VCaP (cell line): ENCODE measurements around the gene ZNF710.

Experiments used
- H3K27ac ChIP-seq: fragments of 450-650 bp; 2 replicates; pipeline ENCODE4 v1.5.1; 2017
- TF ChIP-seq, protein P1 (sequence below): fragments of 450-650 bp; conservative IDR thresholded peaks from 2 replicates; pipeline ENCODE4 v1.5.1; 2017; ENCODE audit warnings: mild to moderate bottlenecking, moderate library complexity

The ZNF710 gene

DNA sequence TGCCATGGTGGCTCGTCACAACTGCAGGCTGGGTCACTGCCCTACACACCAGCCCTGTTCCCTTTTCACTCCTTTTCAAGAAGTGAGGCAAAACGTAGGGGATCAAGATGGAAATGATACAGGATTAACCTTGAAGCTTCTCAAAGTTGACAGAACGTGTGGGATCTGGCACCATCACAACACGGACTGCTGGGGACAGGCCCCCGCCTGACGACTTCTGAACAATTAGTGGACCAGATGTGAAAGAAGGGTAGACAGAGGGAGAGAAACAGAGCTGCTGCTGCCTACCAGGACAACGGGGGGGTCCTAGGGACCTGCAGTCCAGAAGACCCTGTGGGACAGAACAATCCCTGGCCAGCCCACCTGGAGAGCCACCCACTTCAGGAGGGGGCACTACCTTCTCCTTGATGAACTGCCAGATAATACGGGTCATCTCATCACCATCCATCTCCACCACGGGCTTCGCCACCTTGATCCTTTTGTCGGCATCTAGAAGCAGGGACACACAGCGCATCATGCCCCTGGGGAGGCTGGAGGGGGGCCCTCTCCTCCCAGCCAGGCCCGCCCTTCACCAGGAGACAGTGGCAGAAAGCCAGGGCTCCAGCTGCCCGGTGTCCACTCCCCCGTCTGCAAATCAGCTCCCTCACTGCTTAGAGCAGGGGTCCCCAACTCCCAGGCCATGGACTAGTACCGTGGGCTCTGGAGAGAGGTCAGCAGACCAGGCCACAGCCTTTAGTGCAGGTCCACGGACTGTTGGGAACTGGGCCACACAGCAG lies 90.2 kb downstream of the ZNF710 start:
- no peak overlapping the region; the same call in 1 of the 2 replicates for H3K27ac ChIP-seq
- TF ChIP-seq, protein P1, sequence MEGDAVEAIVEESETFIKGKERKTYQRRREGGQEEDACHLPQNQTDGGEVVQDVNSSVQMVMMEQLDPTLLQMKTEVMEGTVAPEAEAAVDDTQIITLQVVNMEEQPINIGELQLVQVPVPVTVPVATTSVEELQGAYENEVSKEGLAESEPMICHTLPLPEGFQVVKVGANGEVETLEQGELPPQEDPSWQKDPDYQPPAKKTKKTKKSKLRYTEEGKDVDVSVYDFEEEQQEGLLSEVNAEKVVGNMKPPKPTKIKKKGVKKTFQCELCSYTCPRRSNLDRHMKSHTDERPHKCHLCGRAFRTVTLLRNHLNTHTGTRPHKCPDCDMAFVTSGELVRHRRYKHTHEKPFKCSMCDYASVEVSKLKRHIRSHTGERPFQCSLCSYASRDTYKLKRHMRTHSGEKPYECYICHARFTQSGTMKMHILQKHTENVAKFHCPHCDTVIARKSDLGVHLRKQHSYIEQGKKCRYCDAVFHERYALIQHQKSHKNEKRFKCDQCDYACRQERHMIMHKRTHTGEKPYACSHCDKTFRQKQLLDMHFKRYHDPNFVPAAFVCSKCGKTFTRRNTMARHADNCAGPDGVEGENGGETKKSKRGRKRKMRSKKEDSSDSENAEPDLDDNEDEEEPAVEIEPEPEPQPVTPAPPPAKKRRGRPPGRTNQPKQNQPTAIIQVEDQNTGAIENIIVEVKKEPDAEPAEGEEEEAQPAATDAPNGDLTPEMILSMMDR = no peak

DNA sequence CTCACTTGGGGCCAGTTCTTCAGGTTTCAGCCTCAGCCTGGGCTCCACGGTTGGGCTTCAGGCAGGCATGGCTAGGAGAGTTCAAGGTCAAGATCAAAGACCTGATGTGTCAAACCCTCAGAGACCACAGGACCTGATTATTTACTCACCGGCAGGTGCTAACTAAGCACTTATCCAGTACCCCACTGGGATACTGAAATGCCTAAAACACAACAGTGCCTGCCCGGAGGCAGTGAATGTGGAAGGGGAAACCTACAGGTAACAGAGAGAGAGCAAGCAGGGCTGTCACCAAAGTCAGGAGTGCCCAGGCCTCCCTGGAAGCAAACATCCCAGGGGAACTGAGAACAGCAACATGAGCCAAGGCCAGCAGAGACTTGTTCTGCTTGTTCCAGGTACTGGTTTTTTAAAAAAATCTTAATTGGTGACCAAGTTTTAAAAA lies 94.4 kb downstream of the ZNF710 start:
- TF ChIP-seq, protein P1 = no peak
- H3K27ac ChIP-seq = peak overlapping the region; percentile 78

DNA sequence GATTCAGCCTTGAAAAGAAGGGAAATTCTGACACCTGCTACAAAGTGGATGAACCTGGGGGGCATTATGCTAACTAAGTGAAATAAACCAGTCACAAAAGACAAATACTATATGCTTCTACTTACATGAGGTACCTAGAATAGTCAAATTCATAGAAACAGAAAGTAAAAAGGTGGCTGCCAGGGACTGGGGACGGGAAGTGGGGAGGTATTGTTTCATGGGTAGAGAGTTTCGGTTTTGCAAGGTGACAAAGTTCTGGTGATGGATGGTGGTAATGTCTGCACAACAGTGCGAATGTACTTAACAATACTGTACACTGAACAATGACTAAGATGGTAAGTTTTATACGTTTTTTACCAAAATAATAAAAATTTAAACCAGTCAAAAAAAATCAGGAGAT lies 96.4 kb downstream of the ZNF710 start:
- TF ChIP-seq, protein P1 = no peak
- H3K27ac ChIP-seq = peak overlapping the region; percentile 78

DNA sequence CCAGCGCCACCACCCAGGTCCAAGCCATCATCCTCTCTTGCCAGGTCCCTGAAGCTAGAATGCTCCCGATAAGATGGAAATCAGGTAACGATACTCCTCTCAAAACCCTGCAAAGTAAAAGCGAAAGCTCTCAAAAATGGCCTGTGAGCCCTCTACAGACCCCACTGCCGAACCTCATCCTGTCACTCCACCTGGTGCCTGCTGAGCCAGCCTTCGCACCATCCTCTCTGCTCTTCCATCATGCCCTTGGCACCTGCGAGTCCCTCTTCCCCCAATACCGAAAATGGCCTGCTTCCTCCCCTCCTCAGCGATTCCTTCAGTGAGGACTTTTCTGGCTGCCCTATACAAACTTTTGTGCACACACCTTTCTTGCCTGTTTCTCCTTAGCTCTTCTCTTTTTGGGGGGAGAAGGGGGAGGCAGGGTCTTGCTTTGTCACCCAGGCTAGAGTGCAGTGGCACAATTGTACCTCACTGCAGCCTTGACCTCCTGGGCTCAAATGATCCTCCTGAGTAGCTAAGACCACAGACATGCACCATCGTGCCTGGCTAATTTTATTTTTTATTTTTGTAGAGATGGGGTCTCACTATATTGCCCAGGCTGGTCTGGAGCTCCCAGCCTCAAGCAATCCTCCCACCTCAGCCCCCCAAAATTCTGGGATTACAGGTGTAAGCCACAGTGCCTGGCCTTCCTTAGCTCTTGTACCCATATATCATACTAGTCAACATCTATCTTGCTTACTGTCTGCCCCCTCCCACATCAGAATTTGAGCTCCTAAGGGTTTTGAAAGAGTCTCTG lies 98.1 kb downstream of the ZNF710 start:
- H3K27ac ChIP-seq = peak overlapping the region; percentile 98
- TF ChIP-seq, protein P1 = no peak

DNA sequence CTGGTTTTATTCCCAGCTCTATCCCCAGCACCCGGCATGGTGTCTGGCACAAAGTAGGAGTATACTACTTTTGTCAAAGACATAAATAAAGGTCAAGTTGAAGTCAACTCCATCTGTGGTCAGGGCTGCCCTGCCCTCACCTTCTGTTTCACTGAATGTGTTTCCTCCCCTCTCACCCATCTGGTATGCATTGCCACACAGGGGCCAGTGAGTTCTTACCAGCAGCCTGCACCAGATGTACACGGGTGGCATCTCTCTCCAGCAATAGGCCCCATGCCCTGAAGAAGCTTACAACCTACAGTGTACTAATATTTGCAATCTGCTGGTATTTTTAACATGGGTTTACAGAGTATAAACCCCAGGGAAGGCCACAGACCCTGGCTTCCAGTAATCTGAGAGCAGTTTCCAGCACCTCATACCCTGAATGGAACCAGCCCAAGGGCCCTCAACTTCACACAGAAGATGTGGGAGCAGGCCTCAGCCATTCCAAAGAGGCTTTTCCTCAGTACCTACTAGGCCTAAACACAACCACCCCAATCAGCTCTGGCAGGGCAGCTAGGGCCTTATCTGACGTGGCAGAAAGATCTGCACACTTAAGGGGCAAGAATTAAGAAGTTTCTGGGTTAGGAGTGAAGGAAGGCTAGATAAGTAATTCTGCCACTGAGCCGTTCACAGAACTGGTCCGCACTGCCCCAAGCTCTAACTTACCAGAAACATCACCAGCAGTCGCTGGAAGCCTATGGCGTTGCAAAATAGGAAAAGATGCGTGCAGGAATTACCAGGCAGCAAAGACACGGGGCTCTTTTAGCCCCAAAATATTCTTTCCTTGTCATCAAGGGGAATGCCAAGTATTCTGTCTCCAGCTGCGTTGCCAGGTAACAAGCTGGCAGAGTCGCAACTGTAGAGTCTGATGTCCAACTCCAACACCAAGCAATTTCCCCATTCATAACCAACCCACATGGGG lies 99.0 kb downstream of the ZNF710 start:
- H3K27ac ChIP-seq = peak overlapping the region; percentile 98
- TF ChIP-seq, protein P1 = no peak

DNA sequence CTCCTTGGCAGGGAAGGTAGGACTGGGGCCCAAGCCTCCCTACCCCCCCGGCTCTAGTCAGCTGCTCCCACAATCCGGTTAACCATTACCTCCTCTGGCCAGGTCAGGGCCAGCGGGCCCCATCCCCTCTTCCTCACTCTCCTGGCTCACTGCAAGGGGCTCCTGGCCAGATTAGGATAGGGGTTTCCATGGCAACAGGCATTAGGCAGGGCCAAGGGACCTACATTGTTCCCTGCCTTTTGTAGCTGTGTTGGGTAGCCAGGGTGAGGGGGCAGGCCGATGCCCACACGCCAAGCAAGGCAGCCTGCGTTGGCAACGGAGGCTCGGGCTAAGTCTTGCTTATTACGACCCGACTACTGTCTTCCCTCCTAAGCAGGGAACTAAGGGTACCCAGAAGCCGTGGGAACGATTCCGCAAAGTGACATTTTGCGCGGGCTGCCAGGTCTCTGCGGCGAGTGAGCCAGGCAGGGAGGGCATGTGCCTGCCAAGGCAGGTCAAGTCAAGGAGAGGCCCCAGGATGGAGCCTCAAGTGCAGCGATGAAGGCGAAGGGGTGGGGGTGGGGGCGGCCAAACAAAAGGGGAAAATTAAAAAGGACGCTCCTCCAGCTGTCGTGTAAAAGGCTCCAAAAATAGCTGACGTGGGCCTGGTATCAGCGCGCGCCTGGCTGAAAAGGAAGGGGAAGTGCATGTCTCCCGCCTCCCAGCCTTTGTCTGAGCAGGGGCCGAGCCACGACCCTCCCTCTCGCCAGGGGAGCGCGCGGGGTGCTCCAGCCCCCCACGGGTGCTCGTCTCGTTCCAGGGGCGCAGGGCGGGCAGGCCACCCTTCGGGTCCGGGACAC lies 100.2 kb downstream of the ZNF710 start:
- TF ChIP-seq, protein P1 = no peak
- peak overlapping the region; percentile 98 for H3K27ac ChIP-seq
